Transverse colon (tissue), 3 donors: ENCODE results near the gene BCKDHA.

Experiments used
- POLR2A ChIP-seq: fragments of 450-650 bp; IDR thresholded peaks from one replicate; pipeline ENCODE4 v1.6.1; 2016; ENCODE audit warnings: antibody characterized with exemption, mild to moderate bottlenecking, moderate library complexity
- TF ChIP-seq, protein P1 (sequence below), 5 experiments: fragments of 200-600 bp in 3 of 5; fragments of 450-650 bp in 2 of 5; sonication (generic) in 3 of 5; IDR thresholded peaks; 1 replicate in 2 of 5; 2 replicates in 3 of 5; pipeline ENCODE4 v1.5.1; 2016 to 2017; ENCODE audit warnings: antibody characterized with exemption in 5 of 5, inconsistent platforms in 3 of 5, mild to moderate bottlenecking in 2 of 5, moderate library complexity in 1 of 5

DNA sequence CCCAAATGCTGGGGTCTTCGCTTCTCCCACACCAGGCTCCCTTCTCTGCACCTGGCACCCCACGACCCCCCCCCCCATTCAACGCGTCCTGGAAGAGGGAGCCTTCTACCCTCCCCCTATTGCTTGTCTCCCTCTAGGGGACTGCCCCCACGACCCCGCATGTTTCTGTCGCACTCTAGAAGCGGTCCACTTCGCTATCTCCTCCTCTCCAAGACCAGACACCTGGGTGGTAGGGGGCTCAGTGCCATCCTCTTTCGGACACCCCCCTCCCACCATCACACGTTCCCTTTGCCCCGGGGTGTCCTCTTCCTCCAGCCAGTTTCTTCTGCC is 45.4 kb upstream of the BCKDHA start:
- no peak for TF ChIP-seq POLR2A
- TF ChIP-seq, protein P1, sequence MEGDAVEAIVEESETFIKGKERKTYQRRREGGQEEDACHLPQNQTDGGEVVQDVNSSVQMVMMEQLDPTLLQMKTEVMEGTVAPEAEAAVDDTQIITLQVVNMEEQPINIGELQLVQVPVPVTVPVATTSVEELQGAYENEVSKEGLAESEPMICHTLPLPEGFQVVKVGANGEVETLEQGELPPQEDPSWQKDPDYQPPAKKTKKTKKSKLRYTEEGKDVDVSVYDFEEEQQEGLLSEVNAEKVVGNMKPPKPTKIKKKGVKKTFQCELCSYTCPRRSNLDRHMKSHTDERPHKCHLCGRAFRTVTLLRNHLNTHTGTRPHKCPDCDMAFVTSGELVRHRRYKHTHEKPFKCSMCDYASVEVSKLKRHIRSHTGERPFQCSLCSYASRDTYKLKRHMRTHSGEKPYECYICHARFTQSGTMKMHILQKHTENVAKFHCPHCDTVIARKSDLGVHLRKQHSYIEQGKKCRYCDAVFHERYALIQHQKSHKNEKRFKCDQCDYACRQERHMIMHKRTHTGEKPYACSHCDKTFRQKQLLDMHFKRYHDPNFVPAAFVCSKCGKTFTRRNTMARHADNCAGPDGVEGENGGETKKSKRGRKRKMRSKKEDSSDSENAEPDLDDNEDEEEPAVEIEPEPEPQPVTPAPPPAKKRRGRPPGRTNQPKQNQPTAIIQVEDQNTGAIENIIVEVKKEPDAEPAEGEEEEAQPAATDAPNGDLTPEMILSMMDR (IDR thresholded peaks at IDR 0.05) = no peak
